ENCODE measurements around the gene RBM7. TPM values are rescaled to one million over a fixed set of nuclear protein-coding genes. Genes with fewer than 3 reads are reported as not detected.

RBM7 gene
- total RNA-seq, 1 donor = 38.0 TPM

DNA sequence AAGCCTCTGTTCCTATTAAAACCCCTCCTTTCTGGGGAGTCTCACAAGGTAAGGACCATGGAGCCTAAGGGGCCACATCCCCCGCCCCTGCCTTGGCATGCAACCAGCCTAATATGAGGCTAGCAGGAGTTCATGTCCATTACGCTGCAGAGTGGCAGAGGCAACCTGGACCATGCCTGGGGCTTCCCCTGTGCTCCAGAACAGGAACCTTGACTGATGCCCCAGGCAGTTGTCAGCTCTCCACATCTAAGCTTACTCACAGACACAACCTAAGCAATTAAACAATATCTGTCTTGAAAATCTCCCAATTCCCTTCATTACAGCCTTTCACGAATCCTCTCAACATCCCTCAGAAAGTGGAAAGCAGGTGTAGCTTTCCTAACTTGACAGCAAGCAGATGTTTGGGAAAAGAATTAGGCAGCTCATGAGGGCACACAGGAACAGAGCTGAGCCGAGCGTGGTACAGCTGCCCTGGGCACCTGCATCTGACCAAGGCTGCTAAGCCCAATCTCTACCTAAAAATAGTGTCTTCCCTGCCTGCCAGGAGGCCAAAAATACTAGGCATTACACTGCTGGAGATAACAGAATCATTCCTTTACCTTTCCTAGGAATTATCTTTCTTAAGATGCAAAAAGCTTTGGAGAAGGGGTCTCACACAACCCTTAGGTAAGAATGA, 20.9 kb upstream of the RBM7 start:
- no peaks in the 10 kb centered on the region for H3K36me3 ChIP-seq (ENCODE audit: insufficient read depth, low read length)

DNA sequence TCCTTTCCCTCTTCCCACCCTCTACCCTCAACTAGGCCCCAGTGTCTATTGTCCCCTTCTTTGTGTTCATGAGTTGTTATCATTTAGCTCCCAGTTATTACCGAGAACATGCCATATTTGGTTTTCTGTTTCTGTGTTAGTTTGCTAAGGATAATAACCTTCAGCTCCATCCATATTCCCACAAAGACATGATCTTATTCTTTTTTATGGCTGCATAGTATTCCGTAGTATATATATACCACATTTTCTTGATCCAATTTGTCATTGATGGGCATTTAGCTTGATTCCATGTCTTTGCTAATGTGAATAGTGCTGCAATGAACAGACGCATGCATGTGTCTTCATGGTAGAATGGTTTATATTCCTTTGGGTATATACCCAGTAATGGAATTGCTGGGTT, 18.0 kb upstream of the RBM7 start:
- H3K27ac ChIP-seq (ENCODE audit: low read depth, low read length) = no peak overlapping the region
- no peaks in the 10 kb centered on the region for H3K9me3 ChIP-seq (ENCODE audit: low read depth, low read length)
- no peak overlapping the region for H3K4me2 ChIP-seq (ENCODE audit: insufficient read depth, low read length)
- no peaks in the 10 kb centered on the region for H3K27me3 ChIP-seq (ENCODE audit: insufficient read depth, low read length)
- no peaks in the 10 kb centered on the region for H3K79me2 ChIP-seq (ENCODE audit: insufficient read depth, low read length)
- peaks cover 26% of the 10 kb centered on the region for H3K4me1 ChIP-seq (ENCODE audit: insufficient read depth, low read length)
- no peak overlapping the region for H2AFZ ChIP-seq (ENCODE audit: low read length)
- TF ChIP-seq, protein P1, sequence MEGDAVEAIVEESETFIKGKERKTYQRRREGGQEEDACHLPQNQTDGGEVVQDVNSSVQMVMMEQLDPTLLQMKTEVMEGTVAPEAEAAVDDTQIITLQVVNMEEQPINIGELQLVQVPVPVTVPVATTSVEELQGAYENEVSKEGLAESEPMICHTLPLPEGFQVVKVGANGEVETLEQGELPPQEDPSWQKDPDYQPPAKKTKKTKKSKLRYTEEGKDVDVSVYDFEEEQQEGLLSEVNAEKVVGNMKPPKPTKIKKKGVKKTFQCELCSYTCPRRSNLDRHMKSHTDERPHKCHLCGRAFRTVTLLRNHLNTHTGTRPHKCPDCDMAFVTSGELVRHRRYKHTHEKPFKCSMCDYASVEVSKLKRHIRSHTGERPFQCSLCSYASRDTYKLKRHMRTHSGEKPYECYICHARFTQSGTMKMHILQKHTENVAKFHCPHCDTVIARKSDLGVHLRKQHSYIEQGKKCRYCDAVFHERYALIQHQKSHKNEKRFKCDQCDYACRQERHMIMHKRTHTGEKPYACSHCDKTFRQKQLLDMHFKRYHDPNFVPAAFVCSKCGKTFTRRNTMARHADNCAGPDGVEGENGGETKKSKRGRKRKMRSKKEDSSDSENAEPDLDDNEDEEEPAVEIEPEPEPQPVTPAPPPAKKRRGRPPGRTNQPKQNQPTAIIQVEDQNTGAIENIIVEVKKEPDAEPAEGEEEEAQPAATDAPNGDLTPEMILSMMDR (IDR thresholded peaks at IDR 0.05; ENCODE audit: extremely low read depth, low read depth, low read length) = no peak
- DNase-seq (ENCODE audit: insufficient read length, low spot score, missing footprints) = no peak
- no peaks in the 10 kb centered on the region for H4K20me1 ChIP-seq (ENCODE audit: insufficient read depth, low read length)
- no peaks in the 10 kb centered on the region for H3K36me3 ChIP-seq (ENCODE audit: insufficient read depth, low read length)
- H3K4me3 ChIP-seq (ENCODE audit: insufficient read depth, low read length) = no peak overlapping the region

More for the DNA sequence above, 20.9 kb upstream of the RBM7 start:
- Histone ChIP-seq H3K4me3 (ENCODE audit: insufficient read depth, low read length) (no peak overlapping the region), H3K27ac (ENCODE audit: low read depth, low read length) (no peak overlapping the region), H4K20me1 (ENCODE audit: insufficient read depth, low read length) (no peaks in the 10 kb centered on the region), H3K4me2 (ENCODE audit: insufficient read depth, low read length) (no peak overlapping the region), H3K79me2 (ENCODE audit: insufficient read depth, low read length) (no peaks in the 10 kb centered on the region), H3K9me3 (ENCODE audit: low read depth, low read length) (no peaks in the 10 kb centered on the region), H2AFZ (ENCODE audit: low read length) (no peak overlapping the region), H3K27me3 (ENCODE audit: insufficient read depth, low read length) (no peaks in the 10 kb centered on the region), H3K4me1 (ENCODE audit: insufficient read depth, low read length) (peaks cover 18% of the 10 kb centered on the region)
- no peak for DNase-seq (ENCODE audit: insufficient read length, low spot score, missing footprints)
- TF ChIP-seq, protein P1 (IDR thresholded peaks at IDR 0.05; ENCODE audit: extremely low read depth, low read depth, low read length) = no peak

DNA sequence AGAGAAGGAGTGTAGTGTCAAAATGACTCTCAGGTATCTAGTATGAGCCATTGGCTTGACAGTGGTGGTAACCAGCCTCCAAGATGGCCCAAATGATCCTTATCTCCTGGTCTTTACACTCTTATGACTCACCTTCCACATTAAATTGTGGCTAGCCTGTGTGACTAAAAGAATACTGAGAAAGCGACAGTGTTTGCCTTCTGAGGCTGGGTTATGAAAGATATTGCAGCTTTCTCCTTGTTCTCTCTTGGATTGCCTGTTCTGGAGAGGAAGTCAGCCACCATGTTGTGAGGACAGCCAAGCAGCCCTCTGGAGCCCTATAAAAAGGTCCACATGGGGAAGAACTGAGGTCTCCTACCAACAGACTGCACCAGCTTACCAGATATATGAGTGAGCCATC, 16.0 kb upstream of the RBM7 start:
- H3K4me1 ChIP-seq (ENCODE audit: insufficient read depth, low read length) = peaks cover 12% of the 10 kb centered on the region
- H3K27ac ChIP-seq (ENCODE audit: low read depth, low read length) = no peak overlapping the region
- H4K20me1 ChIP-seq (ENCODE audit: insufficient read depth, low read length) = no peaks in the 10 kb centered on the region
- H2AFZ ChIP-seq (ENCODE audit: low read length) = no peak overlapping the region
- no peak for DNase-seq (ENCODE audit: insufficient read length, low spot score, missing footprints)
- H3K4me2 ChIP-seq (ENCODE audit: insufficient read depth, low read length) = no peak overlapping the region
- no peaks in the 10 kb centered on the region for H3K79me2 ChIP-seq (ENCODE audit: insufficient read depth, low read length)
- H3K9me3 ChIP-seq (ENCODE audit: low read depth, low read length) = no peaks in the 10 kb centered on the region
- no peaks in the 10 kb centered on the region for H3K27me3 ChIP-seq (ENCODE audit: insufficient read depth, low read length)
- H3K36me3 ChIP-seq (ENCODE audit: insufficient read depth, low read length) = no peaks in the 10 kb centered on the region
- no peak overlapping the region for H3K4me3 ChIP-seq (ENCODE audit: insufficient read depth, low read length)
- TF ChIP-seq, protein P1 (IDR thresholded peaks at IDR 0.05; ENCODE audit: extremely low read depth, low read depth, low read length) = no peak

DNA sequence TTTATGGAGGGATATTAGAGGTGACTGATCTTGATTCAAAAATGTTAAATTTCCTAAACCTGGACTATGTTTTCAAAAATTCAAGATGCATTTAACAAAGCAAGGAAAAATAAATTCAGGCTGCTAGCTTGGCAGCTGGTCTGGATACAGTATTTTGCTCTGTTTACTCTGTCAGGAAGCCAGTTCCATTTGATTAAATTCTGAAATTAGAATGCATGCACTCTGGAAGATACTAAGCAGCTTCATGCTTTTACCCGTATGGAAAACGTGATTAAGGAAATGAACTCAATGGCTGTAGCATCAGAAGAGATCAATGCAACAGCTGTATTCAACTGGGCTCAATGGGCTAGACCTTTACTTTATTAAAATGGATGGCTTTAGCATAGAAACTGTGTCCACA, 14.3 kb upstream of the RBM7 start:
- Histone ChIP-seq H4K20me1 (ENCODE audit: insufficient read depth, low read length) (no peaks in the 10 kb centered on the region), H3K4me1 (ENCODE audit: insufficient read depth, low read length) (peaks cover 12% of the 10 kb centered on the region), H3K79me2 (ENCODE audit: insufficient read depth, low read length) (no peaks in the 10 kb centered on the region), H3K4me2 (ENCODE audit: insufficient read depth, low read length) (no peak overlapping the region), H3K27me3 (ENCODE audit: insufficient read depth, low read length) (no peaks in the 10 kb centered on the region), H3K9me3 (ENCODE audit: low read depth, low read length) (no peaks in the 10 kb centered on the region), H2AFZ (ENCODE audit: low read length) (no peak overlapping the region), H3K4me3 (ENCODE audit: insufficient read depth, low read length) (no peak overlapping the region), H3K27ac (ENCODE audit: low read depth, low read length) (no peak overlapping the region), H3K36me3 (ENCODE audit: insufficient read depth, low read length) (no peaks in the 10 kb centered on the region)
- TF ChIP-seq, protein P1 (IDR thresholded peaks at IDR 0.05; ENCODE audit: extremely low read depth, low read depth, low read length) = no peak
- no peak for DNase-seq (ENCODE audit: insufficient read length, low spot score, missing footprints)
